ENCODE results near the gene NF1.
"Not testable (repeated sequence)": the region's sequence is repeated elsewhere in the genome, so short reads cannot be mapped to it uniquely, and the experiment has no call there.

Gene NF1

GRCh38 chr17:31364012-31364411 is 269.2 kb downstream of the NF1 start:
- DNase-seq = no peak

- no peak for DNase-seq
These were observed 271.3 kb downstream of the NF1 start for GRCh38 chr17:31366088-31366487.

- DNase-seq = no peak
These were observed 274.5 kb downstream of the NF1 start for GRCh38 chr17:31369266-31369665.

- DNase-seq = no peak
These were observed 276.8 kb downstream of the NF1 start for GRCh38 chr17:31371511-31372097.

- DNase-seq = peak; percentile 73
These were observed 278.6 kb downstream of the NF1 start for GRCh38 chr17:31373150-31374093.

GRCh38 chr17:31374094-31374447 is 279.3 kb downstream of the NF1 start:
- DNase-seq = no peak

- DNase-seq = no peak
These were observed 279.7 kb downstream of the NF1 start for GRCh38 chr17:31374503-31374902.

GRCh38 chr17:31378638-31379037 is 283.9 kb downstream of the NF1 start:
- no peak for DNase-seq

GRCh38 chr17:31379597-31380205 is 284.9 kb downstream of the NF1 start:
- DNase-seq = no peak

GRCh38 chr17:31381165-31381668 is 286.4 kb downstream of the NF1 start:
- no peak for DNase-seq

GRCh38 chr17:31382668-31383275 is 288.0 kb downstream of the NF1 start:
- not testable (repeated sequence) for DNase-seq

- not testable (repeated sequence) for DNase-seq
These were observed 288.7 kb downstream of the NF1 start for GRCh38 chr17:31383488-31383887.

GRCh38 chr17:31385428-31386285 is 290.9 kb downstream of the NF1 start:
- DNase-seq = no peak

GRCh38 chr17:31386542-31387075 is 291.8 kb downstream of the NF1 start:
- no peak for DNase-seq

GRCh38 chr17:31387438-31387837 is 292.7 kb downstream of the NF1 start:
- no peak for DNase-seq

GRCh38 chr17:31388351-31388750 is 293.6 kb downstream of the NF1 start:
- no peak for DNase-seq

- peak; percentile 24 for DNase-seq
These were observed 294.2 kb downstream of the NF1 start for GRCh38 chr17:31388770-31389656.

GRCh38 chr17:31389657-31390381 is 295.0 kb downstream of the NF1 start:
- no peak for DNase-seq

- no peak for DNase-seq
These were observed 295.6 kb downstream of the NF1 start for GRCh38 chr17:31390426-31390747.

- DNase-seq = no peak
These were observed 296.1 kb downstream of the NF1 start for GRCh38 chr17:31390748-31391495.
